GM19025 (cell line): ENCODE data around the gene EGFLAM.

Experiments
- ATAC-seq: cut with Tn5 transposase; IDR thresholded peaks from one replicate; pipeline ENCODE4 v1.9.1; 2021; ENCODE audit warnings: mild to moderate bottlenecking, low read depth, moderate library complexity; ENCODE audit not compliant: unreplicated experiment

EGFLAM gene

GRCh38 chr5:38370358-38371100 is 112.2 kb downstream of the EGFLAM start:
- ATAC-seq: no peak

- no peak for ATAC-seq
Measured at GRCh38 chr5:38371596-38371995, 113.2 kb downstream of the EGFLAM start.

DNA sequence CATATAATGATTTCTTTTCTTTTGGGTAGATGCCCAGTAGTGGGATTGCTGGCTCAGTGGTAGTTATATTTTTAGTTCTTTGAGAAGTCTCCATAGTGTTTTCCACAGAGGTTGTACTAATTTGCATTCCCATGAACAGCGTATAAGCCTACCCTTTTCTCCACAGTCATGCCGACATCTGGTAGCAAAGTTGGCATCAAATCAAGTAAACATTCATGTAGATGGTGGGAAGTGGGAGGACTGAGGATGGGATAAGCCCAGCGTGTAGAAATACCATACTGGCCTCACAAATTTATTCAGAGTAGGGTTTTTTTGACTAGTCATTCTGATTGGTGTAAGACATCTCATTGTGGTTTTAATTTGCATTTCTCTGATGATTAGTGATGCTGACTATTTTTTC is 115.4 kb downstream of the EGFLAM start:
- no peak for ATAC-seq

DNA sequence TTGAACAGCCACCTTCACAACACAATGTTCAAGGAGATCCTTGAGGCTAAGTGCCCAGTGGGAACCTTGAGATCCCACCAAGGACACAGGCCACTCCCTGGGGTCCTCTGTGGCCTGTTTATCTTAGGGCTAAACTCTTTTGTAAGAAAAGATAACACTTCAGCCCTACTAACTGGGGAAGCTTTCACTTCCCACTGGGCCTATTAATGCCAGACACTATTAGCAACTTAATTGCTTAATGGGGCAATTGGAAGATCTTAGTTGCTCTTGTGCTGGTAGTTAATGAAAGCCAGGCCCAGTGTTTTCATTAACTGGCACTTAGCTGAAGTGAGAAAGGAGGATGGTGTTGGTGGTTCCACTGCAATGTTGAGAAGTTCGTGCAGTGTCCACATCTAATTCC is 117.1 kb downstream of the EGFLAM start:
- no peak for ATAC-seq

DNA sequence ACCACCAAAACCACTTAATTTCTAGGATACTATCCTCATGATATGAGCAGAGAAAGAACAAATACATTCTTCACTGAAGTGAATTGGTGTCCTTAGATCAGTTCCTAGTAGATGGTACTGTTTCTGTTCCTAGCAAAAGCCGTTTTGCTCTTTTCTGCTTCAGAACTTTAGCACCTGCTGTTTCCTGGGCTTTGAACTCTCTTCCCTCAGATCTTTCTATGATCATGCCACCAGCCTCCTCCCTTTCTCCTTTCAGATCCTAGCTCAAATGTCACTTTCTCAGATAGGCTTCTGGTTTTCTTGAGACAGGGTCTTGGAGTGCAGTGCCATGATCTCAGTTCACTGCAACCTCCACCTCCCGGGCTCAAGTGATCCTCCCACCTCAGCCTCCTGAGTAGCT is 118.0 kb downstream of the EGFLAM start:
- ATAC-seq: no peak

- no peak for ATAC-seq
Measured at GRCh38 chr5:38378579-38378978, 120.2 kb downstream of the EGFLAM start.

DNA sequence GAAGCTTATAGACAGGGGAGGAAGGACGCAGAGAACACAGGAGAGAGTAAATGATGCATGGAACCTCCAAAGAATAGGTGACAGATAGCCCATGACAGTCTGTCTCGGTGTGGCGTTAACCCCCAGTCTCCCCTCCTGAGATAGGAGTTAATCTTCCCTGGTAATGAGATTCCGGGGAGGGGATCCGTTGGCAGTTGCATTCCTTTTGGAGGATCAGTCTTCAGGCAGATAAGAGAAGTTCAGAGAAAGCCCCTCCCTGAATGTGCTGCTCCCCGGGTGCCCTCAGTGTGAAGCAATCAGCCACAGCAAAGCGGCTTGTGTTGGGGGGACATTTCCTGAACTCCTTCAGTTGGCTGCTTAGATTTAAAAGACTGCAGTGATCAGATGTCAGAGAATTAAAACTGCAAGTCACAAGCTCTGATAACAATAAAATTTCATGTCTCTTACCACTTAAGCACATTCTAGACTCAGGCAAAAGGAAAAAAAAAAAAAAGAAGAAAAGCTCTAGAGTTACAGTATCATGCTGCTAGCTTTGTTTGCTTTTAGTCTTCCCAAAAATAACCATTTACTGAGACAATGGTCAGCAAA is 121.1 kb downstream of the EGFLAM start:
- ATAC-seq: no peak

- no peak for ATAC-seq
Measured at GRCh38 chr5:38380537-38380936, 122.2 kb downstream of the EGFLAM start.

GRCh38 chr5:38381361-38381760 is 123.0 kb downstream of the EGFLAM start:
- no peak for ATAC-seq

GRCh38 chr5:38382898-38383297 is 124.5 kb downstream of the EGFLAM start:
- peak; percentile 85 for ATAC-seq

DNA sequence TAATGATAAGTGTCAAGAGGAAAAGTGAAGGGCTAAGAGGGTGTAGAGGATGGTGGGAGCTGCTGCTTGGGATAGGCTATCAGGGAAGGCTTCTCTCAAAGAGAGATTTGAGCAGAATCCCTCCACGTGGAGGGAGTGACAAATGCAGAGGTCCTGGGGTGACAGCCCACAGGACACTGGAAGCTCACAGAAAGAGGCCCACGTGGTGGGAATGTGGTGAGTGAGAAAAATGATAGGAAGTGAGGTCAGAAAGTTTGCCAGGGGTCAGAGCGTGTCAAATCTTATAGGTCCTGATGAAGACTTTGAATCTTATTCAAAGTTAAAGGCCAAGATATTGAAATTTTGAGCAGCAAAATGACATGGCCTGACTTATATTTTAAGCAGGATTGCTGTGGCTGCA is 125.3 kb downstream of the EGFLAM start:
- no peak for ATAC-seq

DNA sequence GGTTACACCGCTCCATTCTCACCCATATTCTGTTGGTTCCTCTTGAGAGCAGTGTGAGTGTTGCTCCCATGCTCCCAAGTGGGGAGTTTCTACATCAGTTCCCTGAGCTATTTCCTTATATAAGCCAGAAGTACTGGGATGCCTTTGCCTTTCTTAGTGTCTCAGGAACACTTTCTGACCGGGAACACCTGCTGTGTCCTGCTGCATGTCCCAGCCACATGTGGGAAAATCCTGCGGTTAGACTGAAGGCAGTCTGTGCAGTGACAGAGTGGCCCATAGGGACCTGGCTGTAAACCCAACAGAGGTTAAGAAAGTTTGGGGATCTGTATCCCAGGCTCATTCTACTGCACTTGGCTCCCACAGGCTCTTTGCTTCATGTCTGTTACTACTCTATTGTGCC is 126.0 kb downstream of the EGFLAM start:
- ATAC-seq: no peak

GRCh38 chr5:38387161-38387560 is 128.8 kb downstream of the EGFLAM start:
- ATAC-seq: no peak

DNA sequence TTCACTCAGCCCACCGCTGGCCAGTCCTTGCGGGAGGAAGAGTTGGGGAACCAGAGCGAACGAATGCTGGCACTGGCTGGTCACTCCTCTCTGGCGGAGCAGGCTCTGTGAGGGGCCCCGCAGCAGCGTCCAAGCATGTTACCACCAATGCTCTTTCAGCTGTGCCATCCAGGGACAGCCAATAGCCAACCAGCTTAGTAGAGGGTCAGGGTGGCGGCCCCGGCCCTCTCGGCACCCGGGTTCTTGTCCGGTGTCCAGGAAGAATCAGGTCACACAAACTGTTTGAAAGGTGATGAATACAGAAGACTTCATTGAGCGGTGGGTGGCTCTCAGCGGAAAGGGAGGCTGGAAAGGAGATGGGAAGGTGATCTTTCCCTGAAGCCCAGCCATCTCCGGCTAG is 135.3 kb downstream of the EGFLAM start:
- no peak for ATAC-seq

- no peak for ATAC-seq
Measured at GRCh38 chr5:38396766-38397165, 138.4 kb downstream of the EGFLAM start.

- ATAC-seq: no peak
Measured at GRCh38 chr5:38400365-38400764, 142.0 kb downstream of the EGFLAM start.

DNA sequence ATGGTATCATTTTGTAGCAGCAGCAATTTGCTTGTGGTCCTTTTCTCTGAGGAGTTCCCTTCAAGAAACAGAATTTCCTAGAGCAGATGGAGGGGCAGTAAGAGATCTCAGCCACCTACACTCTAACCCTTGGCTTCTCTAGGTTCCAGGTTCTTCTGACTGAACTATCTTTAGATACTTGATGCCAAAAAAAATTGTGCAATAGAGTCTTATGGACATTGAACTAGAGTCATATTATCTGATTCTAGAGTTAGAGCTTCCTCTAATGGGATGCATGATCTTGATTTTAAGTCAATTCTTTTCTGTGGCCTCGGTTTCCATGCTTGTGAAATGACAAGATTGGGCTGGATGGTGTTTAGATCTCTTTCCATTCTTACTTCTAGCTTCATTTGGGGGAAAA is 142.8 kb downstream of the EGFLAM start:
- ATAC-seq: no peak

DNA sequence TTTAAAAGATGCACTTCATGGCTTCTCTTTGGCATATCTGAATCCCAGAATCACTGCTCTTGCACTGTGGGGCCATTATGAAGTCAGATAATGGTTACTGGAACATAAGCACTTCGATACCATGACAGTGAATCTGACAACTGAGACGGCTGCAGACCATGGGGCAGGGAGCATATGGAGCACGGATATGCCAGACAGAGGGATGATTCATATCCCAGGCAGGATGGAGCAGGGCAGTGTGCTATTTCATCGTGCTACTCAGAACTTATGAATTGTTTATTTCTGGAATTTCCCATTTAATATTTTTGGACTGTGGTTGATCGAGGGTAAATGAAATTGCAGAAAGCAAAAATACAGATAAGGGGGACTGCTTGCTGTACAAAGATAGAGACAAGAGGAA is 145.0 kb downstream of the EGFLAM start:
- ATAC-seq: no peak

DNA sequence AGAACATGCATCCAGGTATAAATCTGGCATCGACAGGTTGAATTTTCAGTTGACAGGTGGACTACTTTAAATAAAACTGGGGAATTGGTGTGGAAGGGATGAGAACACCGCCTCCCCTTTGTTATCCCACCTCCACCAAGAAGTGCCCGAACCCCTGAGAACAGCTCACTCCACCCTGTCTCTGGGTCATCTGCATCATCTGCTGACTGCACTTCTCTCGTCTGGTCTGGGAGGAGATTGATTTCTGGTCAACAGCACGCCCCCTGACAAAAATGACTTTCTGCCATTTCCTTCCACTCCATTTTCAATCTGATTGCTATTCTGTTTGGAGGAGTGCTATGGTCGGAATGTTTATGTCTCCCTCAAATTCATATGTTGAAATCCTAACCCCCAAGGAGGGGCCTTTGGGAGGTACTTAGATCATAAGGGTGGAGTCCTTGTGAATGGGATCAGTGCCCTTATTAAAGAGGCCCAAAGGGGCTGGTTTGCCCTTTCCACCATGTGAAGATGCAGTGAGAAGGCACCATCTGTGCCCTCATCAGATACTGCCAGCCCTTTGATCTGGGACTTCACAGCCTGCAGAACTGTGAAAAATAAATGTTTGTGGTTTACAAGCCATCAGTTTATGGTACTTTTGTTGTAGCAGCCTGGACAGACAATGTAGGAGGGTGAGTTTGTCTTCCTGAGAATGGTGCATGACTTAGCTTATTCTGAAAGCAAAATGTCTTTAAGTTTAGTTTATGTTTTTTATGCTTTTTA is 145.7 kb downstream of the EGFLAM start:
- no peak for ATAC-seq

GRCh38 chr5:38404667-38405276 is 146.4 kb downstream of the EGFLAM start:
- no peak for ATAC-seq

DNA sequence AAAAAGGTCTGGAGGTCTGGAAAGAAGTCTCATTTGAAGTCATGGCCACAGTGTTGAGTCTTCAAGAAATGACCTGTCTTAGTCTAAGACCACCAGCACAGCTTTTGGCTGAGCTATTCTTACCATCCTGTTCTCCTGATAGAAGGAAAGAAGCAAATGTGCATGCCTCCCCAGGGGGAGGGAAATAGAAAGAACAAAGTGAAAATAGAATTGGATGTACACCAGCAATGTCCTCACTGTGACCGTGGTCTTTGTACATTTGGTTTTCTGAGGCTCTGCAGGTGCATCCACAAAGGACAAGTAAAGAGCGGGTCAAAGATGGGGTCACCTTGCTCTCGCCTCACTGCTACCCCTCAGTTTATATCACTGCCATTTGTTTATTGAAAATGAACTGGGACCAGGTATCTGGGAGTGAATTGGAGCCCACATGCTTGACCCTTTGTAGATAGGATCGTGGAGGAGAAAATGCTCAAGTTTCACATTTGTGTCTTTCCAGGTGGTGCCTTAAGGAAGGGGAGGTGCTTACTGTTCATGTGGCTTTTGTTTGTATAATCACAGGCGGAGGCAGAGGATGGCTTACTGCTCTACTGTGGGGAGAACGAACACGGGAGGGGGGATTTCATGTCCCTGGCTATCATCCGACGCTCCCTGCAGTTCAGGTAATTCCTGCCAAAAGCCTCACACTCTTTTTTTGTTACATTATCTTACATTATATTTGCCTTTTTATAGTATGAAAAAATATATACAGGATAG is 150.3 kb downstream of the EGFLAM start:
- no peak for ATAC-seq
